ENCODE results near the gene FGFR3. TPM values are rescaled to one million over a fixed set of nuclear protein-coding genes. Genes with fewer than 3 reads are reported as not detected.

The FGFR3 gene
- total and polyA plus RNA-seq, 2 of the 8 experiments (the other 6 are each of a cell fraction or from before 2014, with no cell fraction given): 9.0 to 19.5 TPM

- Histone ChIP-seq H2AK5ac (ENCODE audit: low read depth, low read length) (no peak overlapping the region), H3K4me2 (ENCODE audit: insufficient read depth in 1 of 2, low read depth in 2 of 2, low read length in 2 of 2) (no peak overlapping the region), H3K23ac (ENCODE audit: insufficient read length) (no peak overlapping the region), H4K5ac (ENCODE audit: insufficient read length, low read depth, low read length) (no peak overlapping the region), H4K8ac (ENCODE audit: extremely low read depth, insufficient read depth, low read length) (no peak overlapping the region), H4K91ac (replicated peaks; ENCODE audit: insufficient read length, low read length) (no peak overlapping the region), H3K14ac (ENCODE audit: insufficient read length) (no peak overlapping the region), H3K9me3 (ENCODE audit: insufficient read depth in 2 of 2, low read depth in 1 of 2, low read length in 1 of 2) (no peaks in the 10 kb centered on the region), H4K20me1 (replicated peaks in 1 of 2; ENCODE audit: control insufficient read depth in 1 of 2, insufficient read depth in 2 of 2, low read length in 2 of 2) (no peaks in the 10 kb centered on the region), H2BK120ac (replicated peaks; ENCODE audit: low read depth, low read length) (no peak overlapping the region), H3K18ac (ENCODE audit: extremely low read depth, low read length) (no peak overlapping the region), H3K56ac (replicated peaks; ENCODE audit: insufficient read length, low read depth, low read length) (no peak overlapping the region), H2BK15ac (ENCODE audit: low read length) (no peak overlapping the region), H3K79me2 (ENCODE audit: control insufficient read depth in 1 of 2, insufficient read depth in 2 of 2, low read length in 2 of 2) (no peaks in the 10 kb centered on the region), H3K36me3 (ENCODE audit: control insufficient read depth in 2 of 4, insufficient read depth in 4 of 4, low read length in 3 of 4) (no peaks in the 10 kb centered on the region), H3K9ac (replicated peaks in 1 of 4; ENCODE audit: extremely low read depth in 1 of 4, low read depth in 3 of 4, low read length in 3 of 4) (no peak overlapping the region), H3K27me3 (replicated peaks in 1 of 4; ENCODE audit: control insufficient read depth in 3 of 4, extremely low read depth in 1 of 4, insufficient read depth in 3 of 4, low read length in 3 of 4) (no peaks in the 10 kb centered on the region), H3K23me2 (ENCODE audit: low read depth, low read length) (no peaks in the 10 kb centered on the region), H3K4me1 (replicated peaks in 1 of 4; ENCODE audit: control insufficient read depth in 3 of 4, insufficient read depth in 4 of 4, low read length in 3 of 4) (peaks cover 0 to 15% (median 6%) of the 10 kb centered on the region in 4 experiments; a peak in 4 of 7 replicates), H3K79me1 (ENCODE audit: low read depth, low read length) (no peaks in the 10 kb centered on the region), H3K27ac (ENCODE audit: low read depth, low read length) (no peak overlapping the region), H2BK5ac (ENCODE audit: low read depth, low read length) (no peak overlapping the region), H2BK20ac (ENCODE audit: low read length) (no peak overlapping the region), H3K4me3 (ENCODE audit: extremely low read depth in 1 of 4, insufficient read depth in 2 of 4, low read depth in 3 of 4, low read length in 4 of 4) (no peak overlapping the region), H2AFZ (ENCODE audit: low read length) (no peak overlapping the region), H3K4ac (replicated peaks; ENCODE audit: insufficient read length, low read depth, low read length) (no peak overlapping the region), H2BK12ac (ENCODE audit: low read depth, low read length) (no peak overlapping the region)
- TF ChIP-seq KDM5A (IDR thresholded peaks at IDR 0.05; ENCODE audit: low read length) (no peak), CHD1 (IDR thresholded peaks at IDR 0.05; ENCODE audit: low read depth, low read length) (no peak), RAD21 (IDR thresholded peaks at IDR 0.05 in 1 of 2, conservative IDR thresholded peaks at IDR 0.05 in 1 of 2; ENCODE audit: low read depth in 2 of 2, low read length in 2 of 2) (no peak), CEBPB (IDR thresholded peaks at IDR 0.05; ENCODE audit: low read depth, low read length) (no peak), KDM1A (IDR thresholded peaks at IDR 0.05; ENCODE audit: borderline replicate concordance, low read length) (no peak)
- TF ChIP-seq, protein P1, sequence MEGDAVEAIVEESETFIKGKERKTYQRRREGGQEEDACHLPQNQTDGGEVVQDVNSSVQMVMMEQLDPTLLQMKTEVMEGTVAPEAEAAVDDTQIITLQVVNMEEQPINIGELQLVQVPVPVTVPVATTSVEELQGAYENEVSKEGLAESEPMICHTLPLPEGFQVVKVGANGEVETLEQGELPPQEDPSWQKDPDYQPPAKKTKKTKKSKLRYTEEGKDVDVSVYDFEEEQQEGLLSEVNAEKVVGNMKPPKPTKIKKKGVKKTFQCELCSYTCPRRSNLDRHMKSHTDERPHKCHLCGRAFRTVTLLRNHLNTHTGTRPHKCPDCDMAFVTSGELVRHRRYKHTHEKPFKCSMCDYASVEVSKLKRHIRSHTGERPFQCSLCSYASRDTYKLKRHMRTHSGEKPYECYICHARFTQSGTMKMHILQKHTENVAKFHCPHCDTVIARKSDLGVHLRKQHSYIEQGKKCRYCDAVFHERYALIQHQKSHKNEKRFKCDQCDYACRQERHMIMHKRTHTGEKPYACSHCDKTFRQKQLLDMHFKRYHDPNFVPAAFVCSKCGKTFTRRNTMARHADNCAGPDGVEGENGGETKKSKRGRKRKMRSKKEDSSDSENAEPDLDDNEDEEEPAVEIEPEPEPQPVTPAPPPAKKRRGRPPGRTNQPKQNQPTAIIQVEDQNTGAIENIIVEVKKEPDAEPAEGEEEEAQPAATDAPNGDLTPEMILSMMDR (IDR thresholded peaks at IDR 0.05; ENCODE audit: control extremely low read depth in 1 of 3, insufficient read depth in 1 of 3, low read depth in 1 of 3, low read length in 3 of 3): no peak
- ChIA-PET POLR2A (ENCODE audit: partially characterized antibody) (interaction anchor here (1.1 to 1.6 kb wide), 3 partner anchors 10 to 50 kb away, joined by 3 to 4 read pairs (median 3); no protein-coding TSS in a partner anchor), CTCF (ENCODE audit: partially characterized antibody) (interaction anchor here (0.6 to 71.2 kb wide), 4 partner anchors 9 to 265 kb away, joined by 3 to 2507 read pairs (median 1256); partner anchors contain the start of gene FGFR3)
- 90% methylated on average over 13 of the region's 18 CpGs; no CpG with 5 or more reads in 1 of the 2 experiments for WGBS, 2 experiments (ENCODE audit: extremely low coverage in 1 of 2, insufficient coverage in 1 of 2, insufficient read length in 1 of 2, insufficient replicate concordance in 2 of 2, low coverage in 1 of 2, low lambda C conversion rate in 2 of 2, missing lambda C conversion rate in 1 of 2)
- no peak for DNase-seq (ENCODE audit: low read depth in 1 of 2, low spot score in 2 of 2)
- FAIRE-seq: no peak
These were observed 37.0 kb upstream of the FGFR3 start for GRCh38 chr4:1756079-1756478.

Data from H1 (cell line).